HCT116 (cell line): ENCODE results near the gene KAT6B.

ENCODE experiments used
- CTCF ChIP-seq, 3 experiments: fragments of 200-600 bp in 1 of 3; sonication (generic) in 1 of 3; IDR thresholded peaks in 2 of 3; conservative IDR thresholded peaks in 1 of 3; 2 replicates each; pipeline ENCODE4 v1.5.1; 2012 to 2017; ENCODE audit warnings: low read depth in 2 of 3, low read length in 2 of 3, antibody characterized with exemption in 1 of 3, borderline replicate concordance in 1 of 3, control low read depth in 1 of 3, mild to moderate bottlenecking in 1 of 3, mixed read lengths in 1 of 3, mixed run types in 1 of 3, moderate library complexity in 1 of 3; ENCODE audit not compliant: insufficient read depth in 1 of 3
- EZH2 ChIP-seq: fragments of 200-600 bp; sonication (generic); IDR thresholded peaks from 2 replicates; pipeline ENCODE4 v1.6.1; 2017; ENCODE audit warnings: antibody characterized with exemption, mixed run types
- POLR2A ChIP-seq: IDR thresholded peaks from 2 replicates; pipeline ENCODE4 v1.7.0; 2011; ENCODE audit warnings: borderline replicate concordance; ENCODE audit not compliant: insufficient read depth, insufficient read length; ENCODE audit errors: extremely low read depth
- SIN3A ChIP-seq: IDR thresholded peaks from 2 replicates; pipeline ENCODE4 v1.6.1; 2012; ENCODE audit warnings: low read depth
- SRF ChIP-seq: IDR thresholded peaks from 2 replicates; pipeline ENCODE4 v1.6.1; 2012; ENCODE audit warnings: low read depth
- TCF7L2 ChIP-seq: IDR thresholded peaks from 2 replicates; pipeline ENCODE4 v1.7.0; 2011; ENCODE audit warnings: borderline replicate concordance, inconsistent platforms; ENCODE audit not compliant: insufficient read depth, insufficient read length; ENCODE audit errors: extremely low read depth
- ZBTB33 ChIP-seq: IDR thresholded peaks from 2 replicates; pipeline ENCODE4 v1.6.1; 2011; ENCODE audit warnings: mild to moderate bottlenecking, low read length, moderate library complexity; ENCODE audit not compliant: insufficient replicate concordance; ENCODE audit errors: extremely low read depth

DNA sequence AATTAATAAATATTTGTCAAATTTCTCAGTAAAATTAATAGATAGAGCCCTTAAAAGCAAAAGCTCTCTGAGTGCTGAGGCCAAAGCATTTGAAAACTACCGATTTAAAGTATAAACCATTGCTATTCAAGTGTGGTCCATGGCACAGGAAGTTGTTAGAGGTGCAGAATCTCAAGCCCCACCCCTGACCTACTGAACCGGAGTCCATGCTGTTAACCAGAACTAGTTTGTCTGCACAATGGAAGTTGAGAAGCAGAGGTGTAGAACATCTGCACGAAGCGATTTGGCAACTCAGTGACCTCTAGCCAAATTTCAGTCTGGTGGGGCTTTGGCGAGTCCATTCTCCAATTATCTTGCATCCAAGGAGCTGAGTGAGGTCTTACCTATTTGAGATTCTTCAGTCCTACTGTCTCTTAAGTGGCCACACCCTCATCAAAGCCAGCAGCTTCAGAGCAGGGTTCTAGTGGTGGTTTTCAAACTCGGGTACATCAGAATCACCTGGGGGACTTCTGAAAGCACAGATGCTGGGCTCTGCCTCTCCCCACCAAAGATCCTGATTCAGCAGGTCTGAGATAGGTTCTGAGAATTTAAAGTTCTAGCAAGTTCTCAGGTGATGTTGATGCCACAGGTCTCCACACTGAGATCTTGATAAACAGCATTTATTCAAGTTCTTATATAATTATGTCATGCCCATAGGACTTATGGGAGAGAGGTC, 188.3 kb downstream of the KAT6B start:
- TF ChIP-seq CTCF (IDR thresholded peaks at IDR 0.05 in 2 of 3, conservative IDR thresholded peaks at IDR 0.05 in 1 of 3; ENCODE audit: borderline replicate concordance in 1 of 3, insufficient read depth in 1 of 3, low read depth in 2 of 3, low read length in 2 of 3) (no peak), SRF (no peak), ZBTB33 (no peak), POLR2A (no peak), SIN3A (no peak), EZH2 (no peak), TCF7L2 (no peak)
